ENCODE data around the gene DDX54. TPM values are rescaled to one million over a fixed set of nuclear protein-coding genes. Genes with fewer than 3 reads are reported as not detected.

Gene DDX54
- total RNA-seq, 1 donor from 2014 or later, result 36.9 TPM

DNA sequence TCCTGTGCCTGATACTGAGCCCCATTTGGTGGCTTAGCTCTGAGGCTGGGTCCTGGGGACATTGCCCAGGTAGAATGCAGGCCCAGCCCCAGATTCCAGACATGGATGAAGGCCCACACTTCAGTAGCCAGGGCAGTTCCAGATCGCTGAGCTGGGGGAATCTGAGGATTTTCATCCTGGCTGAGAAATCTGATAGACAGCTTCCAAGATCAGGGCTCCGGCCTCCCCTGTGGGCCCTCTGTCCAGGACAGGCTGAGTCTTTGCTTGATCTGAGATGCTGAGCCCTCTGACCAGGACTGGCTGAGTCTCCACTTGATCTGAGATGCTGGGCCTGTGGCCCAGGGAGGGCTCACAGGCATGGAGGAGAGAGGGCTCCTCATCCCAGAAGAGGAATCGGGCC lies 46.5 kb downstream of the DDX54 start:
- H3K4me3 ChIP-seq, result no peak overlapping the region
- peaks cover 15% of the 10 kb centered on the region for H3K4me1 Mint-ChIP-seq
- no peaks in the 10 kb centered on the region for H3K79me2 ChIP-seq (ENCODE audit: low read depth)
- peaks cover 9% of the 10 kb centered on the region for H3F3A ChIP-seq (ENCODE audit: low read depth)
- no peaks in the 10 kb centered on the region for H4K20me1 ChIP-seq (ENCODE audit: low read depth)
- H3K36me3 Mint-ChIP-seq, result no peaks in the 10 kb centered on the region
- peaks cover 32% of the 10 kb centered on the region for H3K27me3 ChIP-seq
- H3K9ac ChIP-seq, result no peak overlapping the region
- H2AFZ ChIP-seq (replicated peaks), result no peak overlapping the region
- peaks cover 15% of the 10 kb centered on the region for H3K4me1 ChIP-seq
- no peak for DNase-seq (ENCODE audit: low spot score)
- peak overlapping the region; percentile 50 for H3K27ac Mint-ChIP-seq
- H3K4me3 Mint-ChIP-seq, result no peak overlapping the region
- no peak overlapping the region for H3K4me2 ChIP-seq
- H3K9me3 ChIP-seq (ENCODE audit: low read depth), result no peaks in the 10 kb centered on the region
- no peak overlapping the region for H3K27ac ChIP-seq
- TF ChIP-seq EZH2phosphoT487 (IDR thresholded peaks at IDR 0.05), result no peak
- TF ChIP-seq, protein P1, sequence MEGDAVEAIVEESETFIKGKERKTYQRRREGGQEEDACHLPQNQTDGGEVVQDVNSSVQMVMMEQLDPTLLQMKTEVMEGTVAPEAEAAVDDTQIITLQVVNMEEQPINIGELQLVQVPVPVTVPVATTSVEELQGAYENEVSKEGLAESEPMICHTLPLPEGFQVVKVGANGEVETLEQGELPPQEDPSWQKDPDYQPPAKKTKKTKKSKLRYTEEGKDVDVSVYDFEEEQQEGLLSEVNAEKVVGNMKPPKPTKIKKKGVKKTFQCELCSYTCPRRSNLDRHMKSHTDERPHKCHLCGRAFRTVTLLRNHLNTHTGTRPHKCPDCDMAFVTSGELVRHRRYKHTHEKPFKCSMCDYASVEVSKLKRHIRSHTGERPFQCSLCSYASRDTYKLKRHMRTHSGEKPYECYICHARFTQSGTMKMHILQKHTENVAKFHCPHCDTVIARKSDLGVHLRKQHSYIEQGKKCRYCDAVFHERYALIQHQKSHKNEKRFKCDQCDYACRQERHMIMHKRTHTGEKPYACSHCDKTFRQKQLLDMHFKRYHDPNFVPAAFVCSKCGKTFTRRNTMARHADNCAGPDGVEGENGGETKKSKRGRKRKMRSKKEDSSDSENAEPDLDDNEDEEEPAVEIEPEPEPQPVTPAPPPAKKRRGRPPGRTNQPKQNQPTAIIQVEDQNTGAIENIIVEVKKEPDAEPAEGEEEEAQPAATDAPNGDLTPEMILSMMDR (IDR thresholded peaks at IDR 0.05), result no peak
- no peak for TF ChIP-seq EZH2 (IDR thresholded peaks at IDR 0.05)
- H3K27me3 Mint-ChIP-seq (ENCODE audit: insufficient read depth, low read depth), result peaks cover 15% of the 10 kb centered on the region
- no peaks in the 10 kb centered on the region for H3K36me3 ChIP-seq
- H3K9me3 Mint-ChIP-seq, result no peaks in the 10 kb centered on the region

DNA sequence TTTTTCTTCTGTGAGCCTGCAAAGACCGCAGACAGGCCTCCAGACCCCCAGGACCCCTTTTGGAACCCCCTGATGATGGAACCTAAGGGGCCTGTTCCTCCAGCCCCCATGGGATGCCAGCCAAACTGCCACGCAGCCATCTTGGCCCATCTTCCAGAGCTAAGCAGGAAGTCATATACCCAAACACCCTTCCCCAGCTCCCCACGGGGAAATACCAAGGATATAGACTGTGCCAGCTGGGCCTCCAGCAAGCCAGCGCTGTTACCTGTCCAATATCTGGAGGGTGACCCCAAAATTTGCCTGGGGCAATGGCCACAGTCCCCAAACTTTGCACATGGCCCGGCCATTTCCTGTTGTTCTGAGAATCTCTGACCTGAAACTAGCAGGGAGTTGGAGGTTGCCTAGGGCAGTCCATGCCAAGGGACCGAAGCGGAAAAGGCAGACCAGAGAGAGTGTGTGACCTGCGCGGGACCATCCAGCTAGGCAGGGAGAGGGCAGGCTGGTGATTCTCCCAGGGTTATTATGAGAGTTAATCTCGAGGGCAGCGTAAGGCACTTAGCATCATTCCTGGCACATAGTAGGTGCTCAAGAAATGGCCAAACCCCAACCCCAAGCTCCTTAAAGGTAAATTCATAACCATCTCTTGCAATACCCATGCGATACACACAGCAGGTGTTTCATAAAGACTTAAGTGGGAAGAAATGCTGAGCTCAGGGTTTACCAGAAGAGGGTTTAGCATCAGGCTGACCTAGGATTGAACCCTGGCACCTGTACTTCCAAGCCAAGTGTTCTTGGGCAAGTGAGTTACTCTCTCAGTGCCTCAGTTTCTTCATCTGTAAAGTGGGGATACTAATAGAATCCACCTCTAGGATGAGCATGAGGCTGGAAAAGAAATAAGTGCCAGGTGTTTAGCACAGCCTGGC lies 47.2 kb downstream of the DDX54 start:
- H3K4me3 Mint-ChIP-seq, result no peak overlapping the region
- H3K27me3 Mint-ChIP-seq (ENCODE audit: insufficient read depth, low read depth), result peaks cover 16% of the 10 kb centered on the region

DNA sequence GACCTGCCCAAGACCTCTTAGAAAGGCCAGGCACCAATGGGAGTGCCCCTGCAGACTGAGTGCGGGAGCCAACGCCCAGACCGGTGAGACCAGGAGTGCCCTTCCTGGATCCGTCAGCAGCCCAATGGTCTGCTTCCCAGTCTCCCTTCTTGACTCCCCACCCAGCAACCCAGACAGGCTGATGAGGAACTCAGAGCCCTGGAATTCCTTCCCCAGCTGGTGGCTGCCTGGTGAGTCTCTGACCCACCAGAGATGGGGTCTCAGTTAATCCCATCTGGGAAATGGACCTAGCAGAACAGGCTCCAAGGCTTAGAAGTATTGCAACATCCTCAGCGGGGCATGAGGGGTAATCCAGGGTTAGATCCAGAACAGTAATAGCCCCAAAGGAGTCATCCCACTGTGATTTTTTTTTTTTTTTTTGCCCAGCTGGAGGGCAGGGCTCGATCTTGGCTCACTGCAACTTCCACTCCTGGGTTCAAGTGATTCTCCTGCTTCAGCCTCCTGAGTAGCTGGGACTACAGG lies 48.2 kb downstream of the DDX54 start:
- Histone ChIP-seq H3K9me3 (ENCODE audit: low read depth) (no peaks in the 10 kb centered on the region), H3K9ac (no peak overlapping the region), H3K4me2 (no peak overlapping the region), H3K36me3 (no peaks in the 10 kb centered on the region), H3F3A (ENCODE audit: low read depth) (peaks cover 9% of the 10 kb centered on the region), H3K4me1 (peaks cover 15% of the 10 kb centered on the region), H4K20me1 (ENCODE audit: low read depth) (no peaks in the 10 kb centered on the region), H3K4me3 (no peak overlapping the region), H3K79me2 (ENCODE audit: low read depth) (no peaks in the 10 kb centered on the region), H2AFZ (replicated peaks) (no peak overlapping the region), H3K27ac (no peak overlapping the region), H3K27me3 (peaks cover 36% of the 10 kb centered on the region)
- Mint-ChIP-seq H3K4me1 (peaks cover 11% of the 10 kb centered on the region), H3K36me3 (no peaks in the 10 kb centered on the region), H3K27me3 (ENCODE audit: insufficient read depth, low read depth) (peaks cover 24% of the 10 kb centered on the region), H3K27ac (no peak overlapping the region), H3K4me3 (peak overlapping the region; percentile 22), H3K9me3 (no peaks in the 10 kb centered on the region)
- DNase-seq (ENCODE audit: low spot score), result no peak
- TF ChIP-seq, protein P1 (IDR thresholded peaks at IDR 0.05), result no peak
- TF ChIP-seq EZH2 (IDR thresholded peaks at IDR 0.05), result no peak
- TF ChIP-seq EZH2phosphoT487 (IDR thresholded peaks at IDR 0.05), result no peak

More for the DNA sequence above, 47.2 kb downstream of the DDX54 start:
- Mint-ChIP-seq H3K9me3 (no peaks in the 10 kb centered on the region), H3K4me1 (peaks cover 13% of the 10 kb centered on the region), H3K27ac (no peak overlapping the region), H3K36me3 (no peaks in the 10 kb centered on the region)
- Histone ChIP-seq H3K4me3 (no peak overlapping the region), H3K9ac (no peak overlapping the region), H3K36me3 (no peaks in the 10 kb centered on the region), H3K27ac (no peak overlapping the region), H3K4me1 (peaks cover 15% of the 10 kb centered on the region), H3K27me3 (peaks cover 36% of the 10 kb centered on the region), H3K79me2 (ENCODE audit: low read depth) (no peaks in the 10 kb centered on the region), H4K20me1 (ENCODE audit: low read depth) (no peaks in the 10 kb centered on the region), H2AFZ (replicated peaks) (no peak overlapping the region), H3K9me3 (ENCODE audit: low read depth) (no peaks in the 10 kb centered on the region), H3F3A (ENCODE audit: low read depth) (peaks cover 9% of the 10 kb centered on the region), H3K4me2 (no peak overlapping the region)
- DNase-seq (ENCODE audit: low spot score), result no peak
- TF ChIP-seq EZH2 (IDR thresholded peaks at IDR 0.05), result no peak
- no peak for TF ChIP-seq EZH2phosphoT487 (IDR thresholded peaks at IDR 0.05)
- TF ChIP-seq, protein P1 (IDR thresholded peaks at IDR 0.05), result no peak
